Measurements from ENCODE around the gene DIAPH2. TPM values are rescaled to one million over a fixed set of nuclear protein-coding genes. Genes with fewer than 3 reads are reported as not detected.

The DIAPH2 gene
- total RNA-seq, 1 experiment from 2014 or later: 15.9 TPM

- ChIA-PET CTCF (no interaction called here), POLR2A (no interaction called here)
- no peak for DNase-seq (ENCODE audit: low spot score)
- Mint-ChIP-seq H3K36me3 (no peaks in the 10 kb centered on the region), H3K9me3 (no peaks in the 10 kb centered on the region), H3K4me3 (no peak overlapping the region), H3K4me1 (peaks cover 11% of the 10 kb centered on the region), H3K27ac (no peak overlapping the region), H3K27me3 (ENCODE audit: low read depth) (no peaks in the 10 kb centered on the region)
- no peak for TF ChIP-seq ESRRA (CRISPR knock-in tag; IDR thresholded peaks at IDR 0.05; ENCODE audit: borderline replicate concordance)
- TF ChIP-seq CDX4 (CRISPR knock-in tag; IDR thresholded peaks at IDR 0.05; ENCODE audit: borderline replicate concordance): no peak
- TF ChIP-seq AFF4 (CRISPR knock-in tag; IDR thresholded peaks at IDR 0.05; ENCODE audit: borderline replicate concordance): no peak
- no peak for TF ChIP-seq ZBTB21 (CRISPR knock-in tag; IDR thresholded peaks at IDR 0.05; ENCODE audit: borderline replicate concordance)
- TF ChIP-seq FOXP1 (CRISPR knock-in tag; IDR thresholded peaks at IDR 0.05; ENCODE audit: borderline replicate concordance): no peak
- TF ChIP-seq ATF2 (CRISPR knock-in tag; IDR thresholded peaks at IDR 0.05; ENCODE audit: borderline replicate concordance, low read depth): no peak
- TF ChIP-seq ZNF138 (CRISPR knock-in tag; conservative IDR thresholded peaks at IDR 0.05): no peak
- TF ChIP-seq TP53 (CRISPR knock-in tag; IDR thresholded peaks at IDR 0.05): no peak
- TF ChIP-seq KAT7 (CRISPR knock-in tag; IDR thresholded peaks at IDR 0.05; ENCODE audit: borderline replicate concordance): no peak
- TF ChIP-seq MYBL2 (CRISPR knock-in tag; IDR thresholded peaks at IDR 0.05): no peak
- TF ChIP-seq NR2C2 (CRISPR knock-in tag; IDR thresholded peaks at IDR 0.05): no peak
- ATAC-seq: no peak
These were observed 239.9 kb downstream of the DIAPH2 start for GRCh38 chrX:96924581-96924980.

- Mint-ChIP-seq H3K9me3 (no peaks in the 10 kb centered on the region), H3K4me1 (peaks cover 3% of the 10 kb centered on the region; the same call in 1 of the 2 replicates)
- TF ChIP-seq IRF2 (CRISPR knock-in tag; IDR thresholded peaks at IDR 0.05; ENCODE audit: borderline replicate concordance, low read depth): no peak
- TF ChIP-seq FOXP4 (CRISPR knock-in tag; IDR thresholded peaks at IDR 0.05): no peak
- TF ChIP-seq E2F5 (CRISPR knock-in tag; IDR thresholded peaks at IDR 0.05): no peak
- no peak for TF ChIP-seq MXD4 (CRISPR knock-in tag; IDR thresholded peaks at IDR 0.05; ENCODE audit: borderline replicate concordance)
- no peak for TF ChIP-seq ATF3 (CRISPR knock-in tag; conservative IDR thresholded peaks at IDR 0.05)
- TF ChIP-seq CREB1 (CRISPR knock-in tag; IDR thresholded peaks at IDR 0.05): no peak
- TF ChIP-seq ZNF263 (CRISPR knock-in tag; IDR thresholded peaks at IDR 0.05; ENCODE audit: low read depth): no peak
- no peak for TF ChIP-seq ZNF232 (CRISPR knock-in tag; IDR thresholded peaks at IDR 0.05)
- TF ChIP-seq CBFB (CRISPR knock-in tag; IDR thresholded peaks at IDR 0.05; ENCODE audit: low read depth): no peak
- TF ChIP-seq HMGXB4 (CRISPR knock-in tag; IDR thresholded peaks at IDR 0.05): no peak
- no peak for TF ChIP-seq USF1 (CRISPR knock-in tag; IDR thresholded peaks at IDR 0.05)
These were observed 244.4 kb downstream of the DIAPH2 start for GRCh38 chrX:96929036-96929435.

More at GRCh38 chrX:96929036-96929435, 244.4 kb downstream of the DIAPH2 start:
- ChIA-PET POLR2A (no interaction called here), CTCF (no interaction called here)
- H3K4me3 Mint-ChIP-seq: no peak overlapping the region
- H3K27me3 Mint-ChIP-seq (ENCODE audit: low read depth): no peaks in the 10 kb centered on the region
- no peak for DNase-seq (ENCODE audit: low spot score)
- H3K27ac Mint-ChIP-seq: no peak overlapping the region
- no peaks in the 10 kb centered on the region for H3K36me3 Mint-ChIP-seq
- no peak for ATAC-seq
